Pancreas (tissue), 10 donors: ENCODE data around the gene GABARAPL1. TPM values are rescaled to one million over a fixed set of nuclear protein-coding genes. Genes with fewer than 3 reads are reported as not detected.

ENCODE experiments used
- ATAC-seq, 4 donors: fragments of 200-7000 bp; cut with Tn5 transposase; one replicate each; pipeline versions ENCODE4 v1.8.0 to v1.9.1; 2020; ENCODE audit warnings: mild to moderate bottlenecking in 4 of 4, moderate library complexity in 4 of 4
- DNase-seq, 6 donors: peaks; one replicate each; pipeline ENCODE4 v3.0.0-alpha.2; 2020
- FAIRE-seq: peaks from 2 replicates; lab custom pipeline; 2012; peaks lifted over from hg19 to GRCh38; lab: Jason Lieb, UNC
- H3K27ac ChIP-seq, 4 donors: fragments of 200-600 bp; sonication (generic); 1 replicate in 3 of 4; 2 replicates in 1 of 4; pipeline versions ENCODE4 v1.5.0 to v1.8.0; 2020
- H3K27me3 ChIP-seq, 4 donors: fragments of 200-600 bp; one replicate each; pipeline ENCODE4 v1.8.0; 2021
- H3K36me3 ChIP-seq, 3 donors: fragments of 200-600 bp; sonication (generic) in 1 of 3; one replicate each; pipeline versions ENCODE4 v1.5.0 to v1.8.0; 2020 to 2021
- H3K4me1 ChIP-seq, 3 donors: fragments of 200-600 bp; one replicate each; pipeline ENCODE4 v1.8.0; 2021
- H3K4me3 ChIP-seq, 4 donors: fragments of 200-600 bp; sonication (generic) in 2 of 4; one replicate each; pipeline versions ENCODE4 v1.5.0 to v1.8.0; 2020 to 2021
- H3K9me3 ChIP-seq, 4 donors: fragments of 200-600 bp; one replicate each; pipeline ENCODE4 v1.8.0; 2021
- CTCF ChIP-seq, 4 donors: fragments of 200-600 bp; sonication (generic) in 3 of 4; IDR thresholded peaks; one replicate each; pipeline versions ENCODE4 v1.5.0 to v1.8.0; 2021; ENCODE audit warnings: antibody characterized with exemption in 4 of 4
- WGBS, 2 donors: extraction: QIAGEN DNeasy Blood & Tissue Kit; methylation state at CpG; one replicate each; pipeline ENCODE4 v1.1.7; 2013; 5-methylcytosine and 5-hydroxymethylcytosine counted together
- intact Hi-C, 3 donors: fragments of 100-400 bp; cut with DNase I; formaldehyde crosslinking; loops; one replicate each; pipeline versions ENCODE4 v1.11.1 to v1.14.2; 2022
- polyA plus RNA-seq, 2 donors: library from polyadenylated mRNA; stranded (reverse); fragments of 200-250 nt; gene quantifications; one replicate each; pipeline ENCODE4 v1.2.3, GENCODE V29; 2013
- total RNA-seq, 6 donors: library from RNA; stranded (reverse); fragmentation: NEBNext Ultra II Directional in 4 of 6; extraction: Animal tissue kit (Norgen Biotek cat#: 25700) in 4 of 6; gene quantifications; one replicate each; pipeline versions ENCODE4 v1.2.1 to v1.2.4, GENCODE V29; 2021 to 2023
- donor health status: healthy with polysubstance abuse.
- donor health status: DM: no; HTN: no; CAD: no; lungs with moderate emphysema.
- donor health status: DM: no; HTN: no; CAD: no.
- donor health status: control.
- donor health status: control.
- donor health status: Bipolar disorder and iron deficiency.
- donor health status: DM: yes; HTN: yes; CAD: no.
- donor health status: DM: no; HTN: no; CAD: no.
- donor health status: DM: no; HTN: no; CAD: no.
- donor health status: DM: yes; HTN: yes; CAD: no.

Gene GABARAPL1
- total and polyA plus RNA-seq, 8 donors: 51.1 to 111 (median 58.8) TPM

GRCh38 chr12:10243818-10244520 is 31.3 kb downstream of the GABARAPL1 start:
- no peaks in the 10 kb centered on the region for H3K27me3 ChIP-seq
- TF ChIP-seq CTCF (IDR thresholded peaks at IDR 0.05): no peak
- intact Hi-C loops: no loop called here
- no peaks in the 10 kb centered on the region for H3K4me1 ChIP-seq
- no peaks in the 10 kb centered on the region for H3K9me3 ChIP-seq
- ATAC-seq (no peak), FAIRE-seq (no peak), DNase-seq (no peak)
- H3K27ac ChIP-seq: no peak overlapping the region
- H3K4me3 ChIP-seq: no peak overlapping the region
- H3K36me3 ChIP-seq: no peaks in the 10 kb centered on the region
- WGBS, 2 donors: 87 to 88% methylated on average over 11 of the region's 11 CpGs

GRCh38 chr12:10247436-10248058 is 34.9 kb downstream of the GABARAPL1 start:
- Histone ChIP-seq H3K36me3 (no peaks in the 10 kb centered on the region), H3K9me3 (no peaks in the 10 kb centered on the region), H3K4me3 (no peak overlapping the region), H3K27ac (no peak overlapping the region), H3K4me1 (no peaks in the 10 kb centered on the region), H3K27me3 (no peaks in the 10 kb centered on the region)
- 51 to 58% methylated on average over 5 of the region's 5 CpGs for WGBS, 2 donors
- intact Hi-C loops: no loop called here
- no peak for DNase-seq
- no peak for FAIRE-seq
- ATAC-seq: no peak
- TF ChIP-seq CTCF (IDR thresholded peaks at IDR 0.05): no peak

GRCh38 chr12:10249690-10250455 is 37.2 kb downstream of the GABARAPL1 start:
- H3K4me1 ChIP-seq: no peaks in the 10 kb centered on the region
- DNase-seq: no peak
- no peak for ATAC-seq
- 58 to 63% methylated on average over 8 of the region's 8 CpGs for WGBS, 2 donors
- no peak overlapping the region for H3K27ac ChIP-seq
- H3K9me3 ChIP-seq: no peaks in the 10 kb centered on the region
- no peak overlapping the region for H3K4me3 ChIP-seq
- TF ChIP-seq CTCF (IDR thresholded peaks at IDR 0.05): no peak
- H3K27me3 ChIP-seq: no peaks in the 10 kb centered on the region
- intact Hi-C loops: no loop called here
- H3K36me3 ChIP-seq: no peaks in the 10 kb centered on the region
- no peak for FAIRE-seq

DNA sequence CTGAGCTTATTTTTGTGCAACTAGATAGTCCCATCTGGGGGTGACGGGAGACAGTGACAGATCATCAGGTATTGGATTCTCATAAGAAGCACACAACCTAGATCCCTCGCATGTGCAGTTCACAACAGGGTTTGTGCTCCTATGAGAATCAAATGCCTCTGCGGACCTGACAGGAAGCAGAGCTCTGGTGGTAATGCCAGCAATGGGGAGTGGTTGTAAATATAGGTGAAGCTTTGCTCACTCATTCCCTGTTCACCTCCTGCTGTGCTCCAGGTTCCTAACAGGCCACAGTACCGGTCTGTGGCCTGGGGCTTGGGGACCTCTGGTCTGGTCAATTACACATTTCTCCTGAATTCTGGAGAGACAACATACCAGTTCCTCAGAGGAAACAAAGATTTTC is 39.0 kb downstream of the GABARAPL1 start:
- WGBS, 2 donors: 88 to 91% methylated on average over 4 of the region's 4 CpGs
- H3K4me1 ChIP-seq: no peaks in the 10 kb centered on the region
- intact Hi-C loops: no loop called here
- no peak overlapping the region for H3K4me3 ChIP-seq
- H3K36me3 ChIP-seq: no peaks in the 10 kb centered on the region
- no peak for ATAC-seq
- no peaks in the 10 kb centered on the region for H3K27me3 ChIP-seq
- no peak for FAIRE-seq
- no peak for TF ChIP-seq CTCF (IDR thresholded peaks at IDR 0.05)
- H3K27ac ChIP-seq: no peak overlapping the region
- no peak for DNase-seq
- H3K9me3 ChIP-seq: no peaks in the 10 kb centered on the region
